Measurements from ENCODE around the gene SUN2. TPM values are rescaled to one million over a fixed set of nuclear protein-coding genes. Genes with fewer than 3 reads are reported as not detected.

Gene SUN2
- total RNA-seq, 2 donors from 2014 or later = 106 to 123 TPM

DNA sequence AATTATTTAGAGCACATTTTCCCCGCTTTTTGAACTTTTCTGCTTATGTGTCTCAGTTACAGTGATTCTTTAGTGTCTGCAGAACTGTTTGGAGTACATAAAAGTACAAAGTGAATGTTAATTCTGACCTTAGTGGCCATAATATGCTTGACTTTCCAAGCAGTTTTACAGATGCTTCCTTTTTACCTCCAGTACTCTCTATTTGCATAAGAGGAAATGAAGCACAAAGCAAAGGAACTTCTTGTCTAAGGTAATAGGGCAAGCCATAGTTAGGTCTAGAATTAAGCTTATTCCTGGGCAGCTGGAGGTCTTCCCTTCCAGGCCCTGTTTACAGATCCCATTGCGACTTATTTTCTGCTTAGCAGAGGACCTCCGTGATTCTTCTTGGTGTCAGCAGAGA, 46.5 kb downstream of the SUN2 start:
- no peaks in the 10 kb centered on the region for H3K36me3 ChIP-seq
- H3K9me3 ChIP-seq = no peaks in the 10 kb centered on the region
- no peaks in the 10 kb centered on the region for H3K27me3 ChIP-seq
- H3K4me3 ChIP-seq = no peak overlapping the region
- peaks cover 16% of the 10 kb centered on the region for H3K4me1 ChIP-seq
- intact Hi-C loops (cut with DNase I) = no loop called here
- no peak for DNase-seq
- no peak overlapping the region for H3K27ac ChIP-seq
- TF ChIP-seq, protein P1, sequence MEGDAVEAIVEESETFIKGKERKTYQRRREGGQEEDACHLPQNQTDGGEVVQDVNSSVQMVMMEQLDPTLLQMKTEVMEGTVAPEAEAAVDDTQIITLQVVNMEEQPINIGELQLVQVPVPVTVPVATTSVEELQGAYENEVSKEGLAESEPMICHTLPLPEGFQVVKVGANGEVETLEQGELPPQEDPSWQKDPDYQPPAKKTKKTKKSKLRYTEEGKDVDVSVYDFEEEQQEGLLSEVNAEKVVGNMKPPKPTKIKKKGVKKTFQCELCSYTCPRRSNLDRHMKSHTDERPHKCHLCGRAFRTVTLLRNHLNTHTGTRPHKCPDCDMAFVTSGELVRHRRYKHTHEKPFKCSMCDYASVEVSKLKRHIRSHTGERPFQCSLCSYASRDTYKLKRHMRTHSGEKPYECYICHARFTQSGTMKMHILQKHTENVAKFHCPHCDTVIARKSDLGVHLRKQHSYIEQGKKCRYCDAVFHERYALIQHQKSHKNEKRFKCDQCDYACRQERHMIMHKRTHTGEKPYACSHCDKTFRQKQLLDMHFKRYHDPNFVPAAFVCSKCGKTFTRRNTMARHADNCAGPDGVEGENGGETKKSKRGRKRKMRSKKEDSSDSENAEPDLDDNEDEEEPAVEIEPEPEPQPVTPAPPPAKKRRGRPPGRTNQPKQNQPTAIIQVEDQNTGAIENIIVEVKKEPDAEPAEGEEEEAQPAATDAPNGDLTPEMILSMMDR (IDR thresholded peaks at IDR 0.05) = no peak
- no peak overlapping the region for H3K9ac ChIP-seq (ENCODE audit: low read depth in 2 of 2, low read length in 2 of 2)

DNA sequence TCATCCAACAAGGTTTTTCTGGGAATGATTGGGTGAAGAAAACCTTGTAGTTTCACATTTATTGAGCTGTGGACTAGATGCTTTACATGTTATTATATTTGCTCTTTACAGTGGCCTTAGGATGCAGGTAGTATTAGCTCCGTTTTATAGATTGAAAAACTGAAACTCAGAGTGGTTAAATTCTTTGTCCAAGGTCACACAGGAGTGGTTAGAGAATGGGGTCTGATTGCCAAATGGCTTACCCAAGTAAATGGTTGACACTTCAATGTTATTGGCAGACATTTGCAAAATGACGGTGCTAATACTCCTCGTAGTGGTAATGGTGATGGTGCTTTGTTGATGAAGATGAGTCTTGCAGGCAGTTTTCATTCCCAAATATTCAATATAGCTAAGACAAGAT, 47.8 kb downstream of the SUN2 start:
- TF ChIP-seq, protein P1 (IDR thresholded peaks at IDR 0.05) = no peak
- peak overlapping the region; percentile 98 for H3K27ac ChIP-seq
- intact Hi-C loops (cut with DNase I) = no loop called here
- DNase-seq = no peak
- no peak overlapping the region for H3K4me3 ChIP-seq
- H3K4me1 ChIP-seq = peaks cover 16% of the 10 kb centered on the region
- no peaks in the 10 kb centered on the region for H3K9me3 ChIP-seq
- H3K36me3 ChIP-seq = no peaks in the 10 kb centered on the region
- no peaks in the 10 kb centered on the region for H3K27me3 ChIP-seq
- peak overlapping the region in 1 of 2 donors; percentile 42 for H3K9ac ChIP-seq (ENCODE audit: low read depth in 2 of 2, low read length in 2 of 2)

DNA sequence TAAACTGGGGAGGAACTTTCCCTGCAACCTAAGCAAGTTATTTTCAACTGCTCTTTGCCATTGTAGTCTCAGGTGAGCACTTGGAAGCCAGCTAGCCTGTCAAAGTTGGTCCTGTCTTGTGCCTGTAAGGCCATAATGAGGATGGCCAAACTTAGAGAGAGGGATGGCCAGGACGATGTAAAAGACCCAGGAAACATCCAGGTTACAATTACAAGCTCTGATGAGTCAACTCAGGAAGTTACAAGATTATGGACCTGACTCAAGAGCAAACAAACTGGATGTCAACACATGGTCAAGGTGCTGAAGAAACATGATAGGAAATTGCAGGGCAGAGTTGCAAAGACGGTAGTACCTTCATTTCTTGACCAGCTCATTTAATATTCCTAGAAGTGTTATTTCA, 48.5 kb downstream of the SUN2 start:
- DNase-seq = peak; percentile 49
- Histone ChIP-seq H3K27ac (peak overlapping the region; percentile 98), H3K9ac (ENCODE audit: low read depth in 2 of 2, low read length in 2 of 2) (peak overlapping the region in 1 of 2 donors; percentile 70)

DNA sequence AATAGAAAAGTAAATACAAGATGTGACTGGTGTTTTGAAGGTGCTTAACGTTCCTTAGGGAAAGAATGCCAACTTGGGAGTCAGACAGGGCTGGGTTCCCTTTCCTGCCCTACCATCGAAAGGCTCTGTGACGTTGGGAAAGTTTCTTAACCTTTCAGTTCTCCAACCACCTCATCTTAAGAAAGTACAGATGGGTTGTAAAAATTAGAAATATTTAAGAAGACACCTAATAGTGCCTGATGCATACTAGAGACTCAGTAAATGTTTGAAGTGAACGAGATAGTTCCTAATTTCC, 49.0 kb downstream of the SUN2 start:
- H3K9me3 ChIP-seq = no peaks in the 10 kb centered on the region
- DNase-seq = no peak
- intact Hi-C loops (cut with DNase I) = no loop called here
- no peaks in the 10 kb centered on the region for H3K36me3 ChIP-seq
- no peaks in the 10 kb centered on the region for H3K27me3 ChIP-seq
- H3K4me3 ChIP-seq = peak overlapping the region; percentile 97
- peak overlapping the region; percentile 98 for H3K27ac ChIP-seq
- H3K4me1 ChIP-seq = peaks cover 16% of the 10 kb centered on the region
- TF ChIP-seq, protein P1 (IDR thresholded peaks at IDR 0.05) = no peak
- H3K9ac ChIP-seq (ENCODE audit: low read depth in 2 of 2, low read length in 2 of 2) = peak overlapping the region; percentile 70 to 97

More for the DNA sequence above, 48.5 kb downstream of the SUN2 start:
- H3K4me3 ChIP-seq = peak overlapping the region; percentile 97
- H3K4me1 ChIP-seq = peaks cover 16% of the 10 kb centered on the region
- no peaks in the 10 kb centered on the region for H3K36me3 ChIP-seq
- TF ChIP-seq, protein P1 (IDR thresholded peaks at IDR 0.05) = no peak
- intact Hi-C loops (cut with DNase I) = no loop called here
- no peaks in the 10 kb centered on the region for H3K27me3 ChIP-seq
- no peaks in the 10 kb centered on the region for H3K9me3 ChIP-seq

DNA sequence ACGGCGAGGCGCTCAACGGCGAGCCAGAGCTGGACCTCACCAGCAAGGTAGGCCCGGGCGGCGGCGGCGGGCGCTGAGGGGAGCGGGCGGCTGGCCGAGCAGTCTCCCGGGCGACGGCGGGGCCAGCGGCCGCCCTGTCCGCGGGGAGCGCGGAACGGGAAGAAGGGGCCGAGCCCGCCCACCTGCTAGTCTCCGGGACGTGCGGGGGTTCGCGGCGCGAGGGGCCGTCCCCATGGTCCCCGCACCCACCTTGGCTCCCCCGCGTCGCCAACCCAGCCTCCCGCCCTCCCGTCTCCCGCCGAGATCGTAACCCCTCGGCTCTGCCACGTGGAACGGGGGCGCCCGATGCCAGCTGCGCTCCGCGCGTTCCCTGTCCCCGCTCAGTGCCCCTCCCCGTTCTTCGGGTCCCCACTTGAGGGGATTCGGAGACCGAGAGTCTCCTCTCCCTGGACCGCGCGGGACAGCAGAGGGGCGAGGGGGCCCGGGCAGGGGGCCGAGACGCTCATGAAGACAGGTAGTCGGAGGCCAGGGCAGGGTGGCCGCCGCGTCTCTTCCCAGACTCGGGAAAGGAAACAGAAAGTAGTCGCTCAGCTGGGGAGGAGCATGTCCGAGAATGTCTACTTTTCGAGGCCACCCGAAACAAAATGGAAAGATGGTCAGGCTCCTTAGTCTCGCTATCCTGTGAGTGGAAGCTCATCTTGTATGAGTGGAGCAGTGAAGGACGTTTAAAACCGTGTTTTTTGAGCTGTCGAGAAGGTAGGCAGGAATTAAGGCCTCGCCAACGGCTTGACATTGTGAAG, 49.5 kb downstream of the SUN2 start:
- TF ChIP-seq, protein P1 (IDR thresholded peaks at IDR 0.05) = no peak
- Histone ChIP-seq H3K4me3 (peak overlapping the region; percentile 97), H3K4me1 (peaks cover 16% of the 10 kb centered on the region), H3K9ac (ENCODE audit: low read depth in 2 of 2, low read length in 2 of 2) (peak overlapping the region; percentile 70 to 97), H3K36me3 (no peaks in the 10 kb centered on the region), H3K9me3 (no peaks in the 10 kb centered on the region), H3K27me3 (no peaks in the 10 kb centered on the region), H3K27ac (peak overlapping the region; percentile 98)
- DNase-seq = peak; percentile 63
- intact Hi-C loops (cut with DNase I) = no loop called here
